ENCODE measurements around the gene TMEM38A.
"Not testable (repeated sequence)": the region's sequence is repeated elsewhere in the genome, so short reads cannot be mapped to it uniquely, and the experiment has no call there.

Gene TMEM38A

GRCh38 chr19:16673839-16674238, 12.9 kb downstream of the TMEM38A start:
- not testable (repeated sequence) for DNase-seq (ENCODE audit: low read depth in 1 of 2, low spot score in 1 of 2)

- no peak for DNase-seq (ENCODE audit: low read depth in 1 of 2, low spot score in 1 of 2)
Measured at GRCh38 chr19:16676101-16676798, 15.3 kb downstream of the TMEM38A start.

DNA sequence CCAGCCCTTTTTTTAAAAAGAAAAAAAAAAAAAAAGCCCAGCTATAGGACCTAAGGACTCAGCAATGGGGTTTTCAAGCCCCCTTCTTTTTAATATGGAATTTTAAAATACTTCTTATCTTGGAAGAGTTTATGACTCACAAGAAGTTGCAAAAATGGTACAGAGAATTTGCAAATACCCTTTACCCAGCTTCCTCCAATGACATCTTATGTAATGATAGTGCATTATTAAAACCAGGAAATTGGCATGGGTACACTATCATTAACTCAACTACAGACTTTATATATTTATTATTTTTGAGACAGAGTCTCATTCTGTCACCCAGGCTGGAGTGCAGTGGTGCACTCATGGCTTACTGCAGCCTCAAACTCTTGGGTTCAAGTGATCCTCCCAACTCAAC, 16.1 kb downstream of the TMEM38A start:
- no peak for DNase-seq (ENCODE audit: low read depth in 1 of 2, low spot score in 1 of 2)

GRCh38 chr19:16678498-16678897, 17.6 kb downstream of the TMEM38A start:
- no peak for DNase-seq (ENCODE audit: low read depth in 1 of 2, low spot score in 1 of 2)

DNA sequence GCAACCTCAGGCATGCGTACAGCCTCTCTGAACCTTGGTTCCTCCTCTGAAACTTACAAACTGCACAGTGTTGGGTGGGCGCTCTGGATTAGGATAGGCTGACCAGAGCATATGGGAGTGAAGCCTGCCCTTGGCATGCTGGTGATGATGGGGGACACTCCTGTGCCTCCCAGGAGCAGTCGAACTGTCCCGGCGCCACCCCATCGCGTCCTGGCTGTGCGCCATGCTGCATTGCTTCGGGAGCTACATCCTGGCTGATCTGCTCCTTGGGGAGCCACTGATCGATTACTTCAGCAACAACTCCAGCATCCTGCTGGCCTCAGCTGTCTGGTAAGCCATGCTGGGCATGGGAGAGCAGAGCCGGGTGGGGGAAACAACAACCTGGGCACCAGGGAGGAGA, 18.9 kb downstream of the TMEM38A start:
- no peak for DNase-seq (ENCODE audit: low read depth in 1 of 2, low spot score in 1 of 2)

DNA sequence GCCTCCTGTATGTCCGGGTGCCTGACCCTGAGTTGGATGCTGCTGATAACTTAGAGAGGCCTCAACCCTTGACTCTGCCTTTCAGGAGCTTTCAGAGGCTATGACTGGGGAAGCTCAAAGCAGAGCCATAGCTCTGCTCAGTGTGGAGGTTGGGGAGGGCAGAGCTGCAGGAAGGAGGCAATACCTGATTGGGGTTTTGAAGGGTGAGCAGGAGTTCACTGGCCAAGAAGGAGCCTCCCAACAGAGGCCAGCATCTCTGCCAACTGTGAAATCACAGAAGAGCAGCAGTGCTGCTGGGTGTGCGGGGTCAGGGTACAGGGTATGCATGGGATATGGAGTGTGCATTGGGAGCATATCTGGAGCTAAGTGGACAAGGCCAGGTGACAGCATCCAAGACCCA, 21.6 kb downstream of the TMEM38A start:
- DNase-seq (ENCODE audit: low read depth in 1 of 2, low spot score in 1 of 2) = no peak

DNA sequence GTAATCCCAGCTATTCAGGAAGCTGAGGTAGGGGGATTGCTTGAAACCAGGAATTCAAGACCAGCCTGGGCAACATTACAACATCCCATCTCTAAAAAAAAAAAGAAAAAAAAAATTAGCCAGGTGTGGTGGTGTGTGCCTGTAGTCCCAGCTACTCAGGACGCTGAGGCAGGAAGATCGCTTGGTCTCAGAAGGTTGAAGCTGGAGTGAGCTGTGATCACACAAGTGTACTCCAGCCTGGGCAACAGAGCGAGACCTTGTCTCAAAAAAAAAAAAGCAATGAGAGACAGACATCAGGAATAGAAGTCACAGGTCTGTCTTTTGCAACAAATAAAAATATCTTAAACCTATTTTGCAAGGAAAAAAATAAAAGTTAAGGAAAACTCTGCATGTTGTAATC, 23.3 kb downstream of the TMEM38A start:
- DNase-seq (ENCODE audit: low read depth in 1 of 2, low spot score in 1 of 2) = no peak

GRCh38 chr19:16688084-16688483, 27.1 kb downstream of the TMEM38A start:
- DNase-seq (ENCODE audit: low read depth in 1 of 2, low spot score in 1 of 2) = no peak

DNA sequence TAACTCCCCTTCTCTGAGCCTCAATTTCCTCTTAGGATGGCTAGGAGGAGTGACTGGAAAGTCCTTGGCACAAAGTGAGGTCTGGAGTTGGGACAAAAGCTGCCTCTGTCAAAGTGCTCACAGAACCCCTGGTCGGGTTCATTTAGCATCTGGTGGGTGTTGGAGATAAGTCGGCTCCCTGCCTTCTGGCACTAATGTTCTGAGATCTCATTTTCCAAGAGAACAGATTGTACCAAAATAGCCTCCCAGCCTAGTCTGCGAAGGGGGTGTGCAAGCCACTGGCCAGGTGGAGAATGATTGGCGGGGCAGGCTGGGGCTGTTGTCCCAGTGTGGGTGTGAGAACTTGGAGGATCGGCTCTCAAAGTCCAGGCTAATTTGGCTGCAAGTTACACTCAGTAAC, 38.0 kb downstream of the TMEM38A start:
- no peak for DNase-seq (ENCODE audit: low read depth in 1 of 2, low spot score in 1 of 2)

DNA sequence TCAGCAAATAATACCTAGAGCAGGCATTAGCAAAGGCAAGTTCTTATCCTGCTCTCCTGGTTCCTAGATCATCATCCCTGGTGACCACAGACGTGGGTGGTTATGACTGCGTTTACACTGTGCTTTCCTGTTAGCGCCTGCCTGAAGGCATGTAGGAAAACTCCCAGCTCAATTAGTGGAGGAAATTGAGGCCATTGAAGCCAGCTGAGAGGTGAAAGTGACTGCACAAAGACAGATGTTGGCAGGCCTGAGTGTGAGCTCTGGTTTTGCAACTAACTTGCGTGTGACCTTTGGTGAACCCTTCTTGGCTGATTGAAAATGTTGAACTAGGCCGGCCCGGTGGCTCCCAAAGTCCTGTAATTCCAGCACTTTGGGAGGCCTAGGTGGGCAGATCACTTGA, 41.2 kb downstream of the TMEM38A start:
- DNase-seq (ENCODE audit: low read depth in 1 of 2, low spot score in 1 of 2) = no peak

DNA sequence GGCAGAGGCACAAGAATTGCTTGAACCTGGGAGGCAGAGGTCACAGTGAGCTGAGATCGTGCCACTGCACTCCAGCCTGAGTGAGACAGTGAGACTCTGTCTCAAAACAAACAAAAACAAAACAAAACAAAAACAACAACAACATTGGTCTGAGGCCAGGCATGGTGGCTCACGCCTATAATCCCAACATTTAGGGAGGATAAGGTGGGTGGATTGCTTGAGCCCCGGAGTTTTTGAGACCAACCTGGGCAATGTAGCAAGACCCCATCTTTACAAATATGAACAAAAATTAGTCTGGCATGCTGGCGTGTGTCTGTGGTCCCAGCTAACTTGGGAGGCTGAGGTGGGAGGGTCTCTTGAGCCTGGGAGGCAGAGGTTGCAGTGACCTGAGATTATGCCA, 42.7 kb downstream of the TMEM38A start:
- DNase-seq (ENCODE audit: low read depth in 1 of 2, low spot score in 1 of 2) = no peak

DNA sequence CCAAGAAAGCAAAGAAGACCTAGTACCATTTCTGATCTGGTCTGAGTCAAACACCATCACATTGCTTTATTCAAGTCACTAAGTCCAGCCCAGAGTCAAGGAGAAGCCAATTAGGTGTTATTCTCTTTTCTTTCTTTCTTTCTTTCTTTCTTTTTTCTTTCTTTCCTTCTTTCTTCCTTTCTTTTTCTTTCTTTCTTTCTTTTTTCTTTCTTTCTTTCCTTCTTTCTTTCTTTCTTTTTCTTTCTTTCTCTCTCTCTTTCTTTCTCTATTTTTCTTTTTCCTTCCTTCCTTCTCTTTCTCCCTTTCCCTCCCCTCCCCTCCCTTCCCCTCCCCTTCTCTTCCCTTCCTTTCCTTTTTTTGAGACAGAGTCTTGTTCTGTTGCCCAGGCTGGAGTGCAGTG, 49.9 kb downstream of the TMEM38A start:
- DNase-seq (ENCODE audit: low read depth in 1 of 2, low spot score in 1 of 2) = not testable (repeated sequence)

DNA sequence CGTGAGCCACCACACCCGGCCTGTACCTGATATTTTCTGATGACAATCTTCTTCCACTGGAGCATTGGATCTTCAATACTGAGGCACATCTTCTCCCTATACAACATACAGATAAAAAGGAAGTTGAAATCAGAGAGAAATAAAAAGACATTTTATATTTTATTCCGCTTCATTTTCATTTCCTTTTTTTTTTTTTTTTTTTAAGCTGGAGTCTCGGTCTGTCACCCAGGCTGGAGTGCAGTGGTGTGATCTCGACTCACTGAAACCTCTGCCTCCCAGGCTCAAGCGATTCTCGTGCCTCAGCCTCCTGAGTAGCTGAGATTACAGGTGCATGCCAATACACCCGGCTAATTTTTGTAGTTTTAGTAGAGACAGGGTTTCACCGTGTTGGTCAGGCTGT, 51.4 kb downstream of the TMEM38A start:
- DNase-seq (ENCODE audit: low read depth in 1 of 2, low spot score in 1 of 2) = not testable (repeated sequence)

- DNase-seq (ENCODE audit: low read depth in 1 of 2, low spot score in 1 of 2) = peak in 1 of 2 donors; percentile 16
Measured at GRCh38 chr19:16714702-16715287, 53.9 kb downstream of the TMEM38A start.

- DNase-seq (ENCODE audit: low read depth in 1 of 2, low spot score in 1 of 2) = no peak
Measured at GRCh38 chr19:16715611-16716010, 54.7 kb downstream of the TMEM38A start.

DNA sequence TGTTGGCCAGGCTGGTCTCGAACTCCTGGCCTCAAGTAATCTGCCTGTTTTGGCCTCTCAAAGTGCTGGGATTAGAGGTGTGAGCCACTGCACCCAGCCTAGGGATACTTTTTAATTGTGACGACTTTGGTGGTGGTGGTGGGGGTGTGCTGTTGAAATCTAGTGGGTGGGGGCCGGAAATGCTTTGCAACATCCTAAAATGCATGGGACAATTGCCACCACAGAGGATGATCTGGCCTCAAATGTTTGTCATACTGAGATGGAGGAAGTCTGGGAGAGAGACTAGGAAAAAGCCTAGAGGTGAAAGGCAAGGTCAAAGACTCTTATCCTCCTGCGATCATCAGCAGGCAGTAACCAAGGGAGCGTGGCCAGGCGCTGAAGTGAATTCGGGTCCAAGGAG, 60.1 kb downstream of the TMEM38A start:
- DNase-seq (ENCODE audit: low read depth in 1 of 2, low spot score in 1 of 2) = no peak

- no peak for DNase-seq (ENCODE audit: low read depth in 1 of 2, low spot score in 1 of 2)
Measured at GRCh38 chr19:16722591-16722990, 61.7 kb downstream of the TMEM38A start.

- no peak for DNase-seq (ENCODE audit: low read depth in 1 of 2, low spot score in 1 of 2)
Measured at GRCh38 chr19:16726916-16727315, 66.0 kb downstream of the TMEM38A start.

- DNase-seq (ENCODE audit: low read depth in 1 of 2, low spot score in 1 of 2) = not testable (repeated sequence)
Measured at GRCh38 chr19:16735650-16736266, 74.8 kb downstream of the TMEM38A start.

DNA sequence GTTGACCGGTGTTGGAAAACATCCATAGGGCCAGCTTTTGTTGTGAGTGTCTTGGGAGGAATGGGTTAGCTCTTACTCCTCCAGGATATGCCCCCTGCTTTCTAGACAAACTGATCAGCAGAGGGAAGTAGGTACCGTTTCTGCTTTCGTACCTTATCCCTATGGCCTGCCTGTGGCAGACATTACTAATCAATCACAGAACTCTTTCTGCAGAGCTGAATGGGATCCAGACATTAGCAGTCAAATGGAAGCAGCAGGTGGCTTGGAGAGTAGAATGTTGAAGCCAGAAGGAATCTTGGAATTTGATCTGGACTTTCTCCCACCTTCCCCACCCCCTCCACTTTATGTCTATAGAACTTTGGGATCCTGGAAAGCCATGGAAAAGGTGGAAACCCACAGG, 75.8 kb downstream of the TMEM38A start:
- DNase-seq (ENCODE audit: low read depth in 1 of 2, low spot score in 1 of 2) = no peak

DNA sequence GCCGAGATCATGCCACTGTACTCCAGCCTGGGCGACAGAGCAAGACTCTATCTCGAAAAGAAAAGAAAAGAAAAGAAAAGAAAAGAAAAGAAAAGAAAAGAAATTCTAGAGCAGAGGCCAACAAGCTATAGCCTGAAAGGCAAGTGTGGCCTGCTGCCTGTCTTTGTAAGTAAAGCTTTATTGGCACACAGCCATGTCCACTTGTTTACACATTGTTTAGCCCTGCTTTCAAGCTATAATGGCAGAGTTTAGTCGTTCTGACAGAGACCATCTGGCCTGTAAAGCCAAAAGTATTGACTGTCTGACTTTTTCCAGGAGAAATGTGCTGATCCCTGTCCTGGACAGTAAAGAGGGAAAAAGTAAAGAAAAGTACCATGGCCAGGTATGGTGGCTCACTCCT, 77.0 kb downstream of the TMEM38A start:
- DNase-seq (ENCODE audit: low read depth in 1 of 2, low spot score in 1 of 2) = no peak

DNA sequence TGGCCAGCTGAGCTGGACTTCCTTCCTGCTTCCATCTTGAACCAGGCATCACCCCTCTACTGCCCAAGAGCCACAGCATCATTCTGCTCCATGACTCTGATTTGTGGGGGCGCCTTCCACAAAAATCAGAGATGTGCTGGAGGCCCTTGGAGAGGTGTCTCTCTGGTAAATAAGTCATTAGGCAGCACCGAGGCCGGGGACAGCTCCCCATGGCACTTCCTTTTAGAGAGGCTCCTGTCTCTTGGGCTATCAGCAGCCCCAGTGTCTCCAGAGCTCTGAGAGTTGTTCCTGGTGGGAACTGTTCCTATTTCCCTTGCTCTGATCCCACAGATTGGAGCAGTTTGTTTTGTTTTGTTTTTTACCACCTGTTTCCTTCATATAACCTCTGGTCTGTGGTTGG, 78.6 kb downstream of the TMEM38A start:
- DNase-seq (ENCODE audit: low read depth in 1 of 2, low spot score in 1 of 2) = no peak

Measured in stimulated activated CD4-positive, alpha-beta T cell treated with anti-CD3 and anti-CD28 coated beads, Interleukin-15, amount 100 ng/mL, for 1 hour (primary cell).